ENCODE data around the gene ID4.

DNA sequence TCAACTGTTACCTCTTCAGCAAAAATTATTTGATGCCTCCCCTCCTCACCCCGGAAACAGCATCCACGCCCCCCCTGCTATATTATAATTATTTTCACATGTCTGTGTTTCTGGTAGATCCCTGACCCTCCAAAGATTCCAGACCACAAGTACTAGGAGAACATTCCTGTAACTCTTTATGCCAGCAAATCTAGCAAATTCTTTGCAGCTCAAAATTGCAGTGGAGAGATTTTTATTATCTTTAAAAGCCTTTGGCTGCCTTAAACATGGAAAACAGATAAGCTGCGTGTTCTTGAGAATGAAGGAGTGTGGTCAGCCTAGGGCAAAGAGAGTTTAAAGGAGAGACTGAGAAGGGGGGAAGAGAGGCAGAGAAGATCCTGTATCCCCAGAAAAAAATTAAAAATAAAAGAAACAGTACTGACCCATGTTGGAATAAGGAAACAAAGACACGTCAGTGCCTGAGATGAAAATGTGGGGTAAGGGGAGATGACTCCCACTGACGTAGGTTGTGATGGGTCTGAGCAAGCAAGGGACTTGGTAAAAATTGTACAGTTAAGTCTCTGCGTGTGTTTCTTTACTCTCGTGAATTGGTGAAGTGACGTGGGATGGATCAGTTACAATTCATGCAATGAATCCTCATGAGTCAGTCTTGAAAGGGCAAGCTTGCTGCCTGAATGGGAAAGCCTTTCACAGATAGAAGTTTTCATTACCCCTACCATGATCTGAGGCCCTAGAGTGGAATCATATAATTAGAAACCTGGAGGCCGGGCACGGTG, 8.3 kb downstream of the ID4 start:
- TF ChIP-seq, protein P1, sequence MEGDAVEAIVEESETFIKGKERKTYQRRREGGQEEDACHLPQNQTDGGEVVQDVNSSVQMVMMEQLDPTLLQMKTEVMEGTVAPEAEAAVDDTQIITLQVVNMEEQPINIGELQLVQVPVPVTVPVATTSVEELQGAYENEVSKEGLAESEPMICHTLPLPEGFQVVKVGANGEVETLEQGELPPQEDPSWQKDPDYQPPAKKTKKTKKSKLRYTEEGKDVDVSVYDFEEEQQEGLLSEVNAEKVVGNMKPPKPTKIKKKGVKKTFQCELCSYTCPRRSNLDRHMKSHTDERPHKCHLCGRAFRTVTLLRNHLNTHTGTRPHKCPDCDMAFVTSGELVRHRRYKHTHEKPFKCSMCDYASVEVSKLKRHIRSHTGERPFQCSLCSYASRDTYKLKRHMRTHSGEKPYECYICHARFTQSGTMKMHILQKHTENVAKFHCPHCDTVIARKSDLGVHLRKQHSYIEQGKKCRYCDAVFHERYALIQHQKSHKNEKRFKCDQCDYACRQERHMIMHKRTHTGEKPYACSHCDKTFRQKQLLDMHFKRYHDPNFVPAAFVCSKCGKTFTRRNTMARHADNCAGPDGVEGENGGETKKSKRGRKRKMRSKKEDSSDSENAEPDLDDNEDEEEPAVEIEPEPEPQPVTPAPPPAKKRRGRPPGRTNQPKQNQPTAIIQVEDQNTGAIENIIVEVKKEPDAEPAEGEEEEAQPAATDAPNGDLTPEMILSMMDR (conservative IDR thresholded peaks at IDR 0.05 in 1 of 2, IDR thresholded peaks at IDR 0.05 in 1 of 2; ENCODE audit: extremely low read depth in 1 of 2, insufficient read depth in 1 of 2, low read depth in 1 of 2, low read length in 2 of 2), result no peak
- no peak for TF ChIP-seq EZH2 (IDR thresholded peaks at IDR 0.05; ENCODE audit: borderline replicate concordance, low read length)

All from mammary epithelial cell (primary cell).